PC-3 (cell line): Measurements from ENCODE around the gene TIMM17A.

Source experiments
- EZH2 ChIP-seq: fragments of 300-600 bp; sonication (generic); IDR thresholded peaks from one replicate; pipeline ENCODE4 v1.6.1; 2017; ENCODE audit warnings: antibody characterized with exemption, mild to moderate bottlenecking, low read length; ENCODE audit not compliant: unreplicated experiment
- TF ChIP-seq, protein P1 (sequence below): fragments of 300-600 bp; sonication (generic); conservative IDR thresholded peaks from 2 replicates; pipeline ENCODE4 v1.5.1; 2017; ENCODE audit warnings: antibody characterized with exemption, low read depth, mild to moderate bottlenecking, low read length

DNA sequence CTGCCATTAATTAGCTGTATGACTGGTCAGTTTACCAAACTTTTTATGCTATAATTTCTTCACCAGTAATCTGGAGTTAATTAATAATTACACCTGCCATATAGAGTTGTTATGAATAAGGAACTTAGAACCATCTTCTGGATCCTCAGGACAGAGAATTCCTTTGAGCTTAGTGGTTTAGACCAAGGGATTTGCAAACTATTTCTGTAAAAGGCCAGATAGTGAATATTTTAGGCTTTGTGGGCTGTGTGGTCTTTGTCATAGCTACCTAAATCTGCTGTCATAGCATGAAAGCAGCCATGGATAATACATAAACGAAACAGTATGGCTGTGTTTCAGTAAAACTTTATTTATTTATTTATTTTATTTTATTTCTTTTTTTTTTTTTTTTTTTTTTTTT is 9.0 kb downstream of the TIMM17A start:
- TF ChIP-seq, protein P1, sequence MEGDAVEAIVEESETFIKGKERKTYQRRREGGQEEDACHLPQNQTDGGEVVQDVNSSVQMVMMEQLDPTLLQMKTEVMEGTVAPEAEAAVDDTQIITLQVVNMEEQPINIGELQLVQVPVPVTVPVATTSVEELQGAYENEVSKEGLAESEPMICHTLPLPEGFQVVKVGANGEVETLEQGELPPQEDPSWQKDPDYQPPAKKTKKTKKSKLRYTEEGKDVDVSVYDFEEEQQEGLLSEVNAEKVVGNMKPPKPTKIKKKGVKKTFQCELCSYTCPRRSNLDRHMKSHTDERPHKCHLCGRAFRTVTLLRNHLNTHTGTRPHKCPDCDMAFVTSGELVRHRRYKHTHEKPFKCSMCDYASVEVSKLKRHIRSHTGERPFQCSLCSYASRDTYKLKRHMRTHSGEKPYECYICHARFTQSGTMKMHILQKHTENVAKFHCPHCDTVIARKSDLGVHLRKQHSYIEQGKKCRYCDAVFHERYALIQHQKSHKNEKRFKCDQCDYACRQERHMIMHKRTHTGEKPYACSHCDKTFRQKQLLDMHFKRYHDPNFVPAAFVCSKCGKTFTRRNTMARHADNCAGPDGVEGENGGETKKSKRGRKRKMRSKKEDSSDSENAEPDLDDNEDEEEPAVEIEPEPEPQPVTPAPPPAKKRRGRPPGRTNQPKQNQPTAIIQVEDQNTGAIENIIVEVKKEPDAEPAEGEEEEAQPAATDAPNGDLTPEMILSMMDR, result no peak
- TF ChIP-seq EZH2, result no peak
